SK-N-SH (cell line): Measurements from ENCODE around the gene PSMC2.

Source experiments
- CTCF ChIP-seq: fragments of 200-600 bp; sonication (generic); IDR thresholded peaks from 2 replicates; pipeline ENCODE4 v1.6.1; 2017; ENCODE audit warnings: antibody characterized with exemption, mild to moderate bottlenecking, moderate library complexity
- EP300 ChIP-seq, 2 experiments: IDR thresholded peaks; 2 replicates each; pipeline versions ENCODE4 v1.4.0 to v1.6.1; 2012; ENCODE audit warnings: borderline replicate concordance in 1 of 2, low read depth in 1 of 2, low read length in 1 of 2
- FOXJ3 ChIP-seq: sonication (generic); formaldehyde crosslinking; IDR thresholded peaks from 2 replicates; pipeline ENCODE4 v1.5.1; 2020; ENCODE audit warnings: mild to moderate bottlenecking, missing genetic modification reagents
- MAX ChIP-seq: IDR thresholded peaks from 2 replicates; pipeline ENCODE4 v1.4.0; 2012; ENCODE audit warnings: low read depth
- MXI1 ChIP-seq: IDR thresholded peaks from 2 replicates; pipeline ENCODE4 v1.6.1; 2012; ENCODE audit warnings: mild to moderate bottlenecking, low read depth, low read length, improper control_type of control experiment
- POLR2AphosphoS5 ChIP-seq: IDR thresholded peaks from 2 replicates; pipeline ENCODE4 v1.6.1; 2012; ENCODE audit warnings: low read depth, low read length
- RFX5 ChIP-seq: IDR thresholded peaks from 2 replicates; pipeline ENCODE4 v1.6.1; 2012; ENCODE audit warnings: mild to moderate bottlenecking, improper control_type of control experiment, low read length
- SIN3A ChIP-seq: IDR thresholded peaks from 2 replicates; pipeline ENCODE4 v1.6.1; 2012; ENCODE audit warnings: low read depth, mild to moderate bottlenecking, low read length, moderate library complexity, borderline replicate concordance
- TAF1 ChIP-seq: IDR thresholded peaks from 2 replicates; pipeline ENCODE4 v1.6.1; 2012; ENCODE audit warnings: low read depth, mild to moderate bottlenecking, low read length, moderate library complexity, borderline replicate concordance

- no peak for TF ChIP-seq TAF1
- no peak for TF ChIP-seq SIN3A
- no peak for TF ChIP-seq MXI1
- TF ChIP-seq POLR2AphosphoS5 = no peak
- no peak for TF ChIP-seq FOXJ3 (CRISPR knock-in tag)
- TF ChIP-seq CTCF = no peak
- TF ChIP-seq MAX = no peak
- no peak for TF ChIP-seq RFX5
- TF ChIP-seq EP300 (IDR thresholded peaks at IDR 0.05; ENCODE audit: borderline replicate concordance in 1 of 2, low read depth in 1 of 2, low read length in 1 of 2) = no peak
These were observed 1.0 kb downstream of the PSMC2 start for GRCh38 chr7:103348452-103348851.
